Measurements from ENCODE around the gene LRIG1.

LRIG1 gene

GRCh38 chr3:66520724-66521123 lies 19.9 kb upstream of the LRIG1 start:
- TF ChIP-seq CTCF (IDR thresholded peaks at IDR 0.05; ENCODE audit: control insufficient read depth, extremely low read depth, insufficient read depth), result no peak
- no peak for DNase-seq (ENCODE audit: low read depth)
- H3K4me3 ChIP-seq (ENCODE audit: low read depth, low read length), result no peak overlapping the region

DNA sequence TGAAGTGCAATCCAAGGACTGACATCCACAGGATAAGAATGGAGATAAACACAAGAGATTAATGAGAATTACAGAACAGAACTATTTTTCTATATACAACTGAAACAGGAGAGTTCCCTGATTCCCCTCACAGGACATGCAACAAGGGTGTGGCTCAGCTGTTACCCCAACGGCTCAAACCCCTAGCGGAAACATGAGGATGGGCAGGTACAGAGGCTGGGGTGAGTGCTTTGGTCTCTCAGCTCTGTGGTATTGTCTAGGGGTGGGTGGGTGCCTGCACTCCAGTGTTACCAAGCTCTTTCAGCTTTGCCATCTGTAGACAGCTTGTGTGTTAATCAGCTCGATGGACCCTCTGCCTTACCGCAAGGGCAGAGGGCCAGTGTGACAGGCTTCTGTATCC lies 17.8 kb upstream of the LRIG1 start:
- TF ChIP-seq CTCF (IDR thresholded peaks at IDR 0.05; ENCODE audit: control insufficient read depth, extremely low read depth, insufficient read depth), result no peak
- no peak overlapping the region for H3K4me3 ChIP-seq (ENCODE audit: low read depth, low read length)
- no peak for DNase-seq (ENCODE audit: low read depth)

GRCh38 chr3:66518126-66518525 lies 17.3 kb upstream of the LRIG1 start:
- DNase-seq (ENCODE audit: low read depth), result no peak
- no peak overlapping the region for H3K4me3 ChIP-seq (ENCODE audit: low read depth, low read length)
- no peak for TF ChIP-seq CTCF (IDR thresholded peaks at IDR 0.05; ENCODE audit: control insufficient read depth, extremely low read depth, insufficient read depth)

DNA sequence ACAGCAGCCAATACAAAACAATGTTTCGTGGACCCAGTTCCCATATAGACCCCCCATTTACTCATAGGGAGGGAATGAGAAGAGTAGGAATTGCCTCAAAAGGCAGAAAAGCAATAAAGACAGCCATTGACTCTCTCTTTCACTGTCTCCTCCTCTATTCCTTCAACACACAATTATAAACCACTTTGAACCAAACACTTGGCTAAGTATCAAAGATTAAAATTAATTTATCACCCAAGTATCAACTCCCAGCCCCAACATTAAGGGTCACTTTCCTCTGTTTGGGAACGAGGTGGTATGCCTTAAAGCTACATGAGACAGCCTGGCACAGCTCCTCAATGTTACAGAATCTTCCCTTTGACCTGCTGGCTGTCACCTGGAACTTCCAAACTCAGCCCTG lies 16.4 kb upstream of the LRIG1 start:
- no peak for TF ChIP-seq CTCF (IDR thresholded peaks at IDR 0.05; ENCODE audit: control insufficient read depth, extremely low read depth, insufficient read depth)
- H3K4me3 ChIP-seq (ENCODE audit: low read depth, low read length), result no peak overlapping the region
- no peak for DNase-seq (ENCODE audit: low read depth)

DNA sequence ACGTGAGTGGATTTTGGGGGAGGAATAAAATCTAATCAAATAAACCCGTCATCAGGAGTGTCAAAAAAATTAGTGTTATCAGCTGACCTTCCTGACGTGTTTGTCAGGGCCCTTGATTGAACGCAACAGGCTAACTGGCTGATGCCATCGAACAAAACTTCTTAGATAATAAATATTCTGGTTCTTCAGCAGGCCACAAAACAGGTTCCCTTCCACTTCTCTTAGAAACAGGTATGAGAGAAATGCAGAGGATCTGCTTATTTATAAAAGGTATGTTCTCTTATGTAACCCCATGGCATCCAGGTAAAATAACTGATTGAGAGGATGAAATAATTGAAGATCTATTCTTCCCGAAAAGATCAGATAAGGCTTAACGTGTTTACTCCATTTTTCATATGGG lies 7.6 kb upstream of the LRIG1 start:
- DNase-seq (ENCODE audit: low read depth), result no peak
- no peak overlapping the region for H3K4me3 ChIP-seq (ENCODE audit: low read depth, low read length)
- TF ChIP-seq CTCF (IDR thresholded peaks at IDR 0.05; ENCODE audit: control insufficient read depth, extremely low read depth, insufficient read depth), result no peak

DNA sequence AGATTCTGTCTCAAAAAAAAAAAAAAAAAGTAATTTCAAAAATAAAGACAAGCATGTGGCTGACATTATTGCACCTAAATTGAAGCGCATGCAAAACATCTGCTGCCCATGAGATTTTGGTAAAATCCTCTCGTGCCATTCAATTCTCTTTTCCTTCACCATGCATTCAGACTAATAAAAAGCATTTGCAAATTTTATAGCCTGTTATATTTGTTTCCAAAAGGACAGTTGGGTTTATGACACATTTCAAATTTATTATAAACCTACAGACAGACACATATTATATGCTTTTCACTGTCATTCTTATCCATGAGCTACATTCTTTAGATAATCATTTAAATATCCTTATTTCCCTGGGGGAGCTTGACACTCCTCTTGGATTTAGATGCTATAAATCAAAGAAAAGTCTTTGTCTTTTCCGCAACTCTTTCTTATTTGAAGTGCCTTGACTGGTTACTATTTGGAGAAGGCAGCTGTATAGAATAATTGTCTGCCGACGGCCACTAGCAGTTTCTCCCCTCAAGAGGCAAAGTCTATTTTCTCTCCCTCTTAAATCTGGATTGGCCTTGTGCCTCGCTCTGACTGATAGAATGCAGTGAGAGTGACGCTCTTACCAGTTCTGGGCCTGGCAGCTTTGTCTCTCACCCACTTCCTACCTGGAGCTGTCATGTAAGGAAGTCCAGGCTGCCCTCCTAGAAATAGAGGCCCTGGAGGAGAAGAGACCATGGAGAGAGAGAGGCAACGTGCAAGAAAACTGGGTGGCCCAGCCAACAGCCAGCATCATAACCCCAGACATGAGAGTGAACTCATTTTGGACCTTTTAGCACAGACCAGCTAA lies 6.8 kb upstream of the LRIG1 start:
- H3K4me3 ChIP-seq (ENCODE audit: low read depth, low read length), result no peak overlapping the region
- TF ChIP-seq CTCF (IDR thresholded peaks at IDR 0.05; ENCODE audit: control insufficient read depth, extremely low read depth, insufficient read depth), result no peak
- DNase-seq (ENCODE audit: low read depth), result no peak

GRCh38 chr3:66506154-66506553 lies 5.3 kb upstream of the LRIG1 start:
- H3K4me3 ChIP-seq (ENCODE audit: low read depth, low read length), result no peak overlapping the region
- TF ChIP-seq CTCF (IDR thresholded peaks at IDR 0.05; ENCODE audit: control insufficient read depth, extremely low read depth, insufficient read depth), result no peak
- DNase-seq (ENCODE audit: low read depth), result no peak
